ENCODE measurements around the gene SFR1.

SFR1 gene

GRCh38 chr10:104121485-104122224 is at the start of gene SFR1:
Gene SFR1 (plus strand): TSS chr10:104122171. CDS start chr10:104122184, 13 bp downstream.
- DNase-seq (ENCODE audit: low spot score) = peak; percentile 98

GRCh38 chr10:104072786-104073185 is 49.2 kb upstream of the SFR1 start:
- DNase-seq (ENCODE audit: low spot score) = no peak

GRCh38 chr10:104074505-104074904 is 47.5 kb upstream of the SFR1 start:
- no peak for DNase-seq (ENCODE audit: low spot score)

- DNase-seq (ENCODE audit: low spot score) = no peak
These were observed 45.2 kb upstream of the SFR1 start for GRCh38 chr10:104076743-104077160.

- DNase-seq (ENCODE audit: low spot score) = no peak
These were observed 44.7 kb upstream of the SFR1 start for GRCh38 chr10:104077247-104077646.

- no peak for DNase-seq (ENCODE audit: low spot score)
These were observed 44.3 kb upstream of the SFR1 start for GRCh38 chr10:104077663-104078151.

GRCh38 chr10:104080762-104081161 is 41.2 kb upstream of the SFR1 start:
- peak; percentile 12 for DNase-seq (ENCODE audit: low spot score)

GRCh38 chr10:104081998-104082397 is 40.0 kb upstream of the SFR1 start:
- no peak for DNase-seq (ENCODE audit: low spot score)

GRCh38 chr10:104084482-104085142 is 37.4 kb upstream of the SFR1 start:
- DNase-seq (ENCODE audit: low spot score) = no peak

GRCh38 chr10:104085801-104086400 is 36.1 kb upstream of the SFR1 start, which contains the start of gene COL17A1:
Gene COL17A1 (minus strand): TSS chr10:104085880. CDS start chr10:104080673, 5,207 bp downstream.
- DNase-seq (ENCODE audit: low spot score) = no peak

- no peak for DNase-seq (ENCODE audit: low spot score)
These were observed 33.7 kb upstream of the SFR1 start for GRCh38 chr10:104088239-104088638.

- peak; percentile 8 for DNase-seq (ENCODE audit: low spot score)
These were observed 32.4 kb upstream of the SFR1 start for GRCh38 chr10:104089621-104090020.

GRCh38 chr10:104090611-104091010 is 31.4 kb upstream of the SFR1 start:
- DNase-seq (ENCODE audit: low spot score) = no peak

- DNase-seq (ENCODE audit: low spot score) = no peak
These were observed 29.2 kb upstream of the SFR1 start for GRCh38 chr10:104092749-104093148.

GRCh38 chr10:104096692-104097091 is 25.3 kb upstream of the SFR1 start:
- DNase-seq (ENCODE audit: low spot score) = no peak

GRCh38 chr10:104098358-104098925 is 23.5 kb upstream of the SFR1 start:
- DNase-seq (ENCODE audit: low spot score) = no peak

- no peak for DNase-seq (ENCODE audit: low spot score)
These were observed 22.7 kb upstream of the SFR1 start for GRCh38 chr10:104099269-104099668.

- no peak for DNase-seq (ENCODE audit: low spot score)
These were observed 22.0 kb upstream of the SFR1 start for GRCh38 chr10:104099941-104100340.

GRCh38 chr10:104100795-104101194 is 21.2 kb upstream of the SFR1 start:
- DNase-seq (ENCODE audit: low spot score) = no peak

GRCh38 chr10:104101902-104102301 is 20.1 kb upstream of the SFR1 start:
- no peak for DNase-seq (ENCODE audit: low spot score)

GRCh38 chr10:104103956-104104355 is 18.0 kb upstream of the SFR1 start:
- no peak for DNase-seq (ENCODE audit: low spot score)

GRCh38 chr10:104104418-104104817 is 17.6 kb upstream of the SFR1 start:
- DNase-seq (ENCODE audit: low spot score) = no peak

- DNase-seq (ENCODE audit: low spot score) = no peak
These were observed 17.0 kb upstream of the SFR1 start for GRCh38 chr10:104104926-104105325.

Measured in RKO (cell line).